HPDE6-E6E7 (cell line): ENCODE data around the gene GABRR2.

Experiments
- DNase-seq: peaks from one replicate; pipeline ENCODE4 v3.0.0; 2011; ENCODE audit warnings: missing footprints; ENCODE audit errors: extremely low spot score

The GABRR2 gene

GRCh38 chr6:89212472-89212871 is 102.6 kb downstream of the GABRR2 start:
- no peak for DNase-seq

- DNase-seq: no peak
Measured at GRCh38 chr6:89209457-89209856, 105.6 kb downstream of the GABRR2 start.

GRCh38 chr6:89208551-89208950 is 106.5 kb downstream of the GABRR2 start:
- no peak for DNase-seq
